Psoas muscle (tissue), 8 donors: ENCODE measurements around the gene TRAF3. TPM values are rescaled to one million over a fixed set of nuclear protein-coding genes. Genes with fewer than 3 reads are reported as not detected.
A peak's percentile ranks its signal among the peaks of the same experiment; 100 is the strongest.

Experiments used
- ATAC-seq, 4 donors: fragments of 200-7000 bp; cut with Tn5 transposase; one replicate each; pipeline ENCODE4 v1.9.1; 2020; ENCODE audit warnings: moderate library complexity in 3 of 4, mild to moderate bottlenecking in 2 of 4
- DNase-seq, 2 donors: peaks; one replicate each; pipeline ENCODE4 v3.0.0-alpha.2; 2020
- H3K27ac ChIP-seq: fragments of 200-600 bp; one replicate; pipeline ENCODE4 v1.8.0; 2022
- H3K27me3 ChIP-seq, 3 donors: fragments of 200-600 bp in 1 of 3; one replicate each; pipeline versions ENCODE4 v1.6.1 to v1.8.0; 2013 to 2022; ENCODE audit warnings: low read length in 2 of 3, mild to moderate bottlenecking in 2 of 3, moderate library complexity in 1 of 3; ENCODE audit not compliant: insufficient read depth in 3 of 3
- H3K36me3 ChIP-seq, 2 donors: fragments of 200-600 bp in 1 of 2; one replicate each; pipeline versions ENCODE4 v1.6.1 to v1.8.0; 2013 to 2022; ENCODE audit warnings: low read depth in 1 of 2, mild to moderate bottlenecking in 1 of 2, moderate library complexity in 1 of 2; ENCODE audit not compliant: insufficient read depth in 1 of 2
- H3K4me1 ChIP-seq: fragments of 200-600 bp; one replicate; pipeline ENCODE4 v1.8.0; 2022
- H3K4me3 ChIP-seq: fragments of 200-600 bp; one replicate; pipeline ENCODE4 v1.8.0; 2022; ENCODE audit warnings: mild to moderate bottlenecking
- H3K9me3 ChIP-seq: fragments of 200-600 bp; one replicate; pipeline ENCODE4 v1.8.0; 2022
- WGBS, 3 donors: extraction: QIAGEN DNeasy Blood & Tissue Kit; methylation state at CpG; one replicate each; pipeline versions ENCODE4 v1.1.6 to v1.1.7; 2013; 5-methylcytosine and 5-hydroxymethylcytosine counted together
- intact Hi-C, 2 donors: fragments of 100-400 bp; cut with DNase I; formaldehyde crosslinking; loops; one replicate each; pipeline versions ENCODE4 v1.11.0 to v1.14.2; 2022
- polyA plus RNA-seq, 3 donors: library from polyadenylated mRNA; stranded (reverse); fragments of 200-250 nt; gene quantifications; one replicate each; pipeline ENCODE4 v1.2.3, GENCODE V29; 2013
- total RNA-seq, 4 donors: library from RNA; stranded (reverse); fragmentation: NEBNext Ultra II Directional in 2 of 4; extraction: Animal tissue kit (Norgen Biotek cat#: 25700) in 2 of 4; gene quantifications; one replicate each; pipeline versions ENCODE4 v1.2.1 to v1.2.4, GENCODE V29; 2021 to 2023
- TF ChIP-seq, protein P1 (sequence below): fragments of 200-600 bp; IDR thresholded peaks from one replicate; pipeline ENCODE4 v1.8.0; 2022; ENCODE audit warnings: antibody characterized with exemption
- donor health status: healthy with polysubstance abuse.
- donor health status: DM: no; HTN: no; CAD: no; lungs with moderate emphysema.
- donor health status: Bipolar disorder and iron deficiency.
- donor health status: healthy.
- donor health status: DM: yes; HTN: yes; CAD: no.
- donor health status: DM: no; HTN: no; CAD: no.
- donor health status: DM: no; HTN: no; CAD: no.
- donor health status: DM: yes; HTN: yes; CAD: no.

The TRAF3 gene
- total and polyA plus RNA-seq, 7 donors: 3.3 to 16.3 (median 8.1) TPM

DNA sequence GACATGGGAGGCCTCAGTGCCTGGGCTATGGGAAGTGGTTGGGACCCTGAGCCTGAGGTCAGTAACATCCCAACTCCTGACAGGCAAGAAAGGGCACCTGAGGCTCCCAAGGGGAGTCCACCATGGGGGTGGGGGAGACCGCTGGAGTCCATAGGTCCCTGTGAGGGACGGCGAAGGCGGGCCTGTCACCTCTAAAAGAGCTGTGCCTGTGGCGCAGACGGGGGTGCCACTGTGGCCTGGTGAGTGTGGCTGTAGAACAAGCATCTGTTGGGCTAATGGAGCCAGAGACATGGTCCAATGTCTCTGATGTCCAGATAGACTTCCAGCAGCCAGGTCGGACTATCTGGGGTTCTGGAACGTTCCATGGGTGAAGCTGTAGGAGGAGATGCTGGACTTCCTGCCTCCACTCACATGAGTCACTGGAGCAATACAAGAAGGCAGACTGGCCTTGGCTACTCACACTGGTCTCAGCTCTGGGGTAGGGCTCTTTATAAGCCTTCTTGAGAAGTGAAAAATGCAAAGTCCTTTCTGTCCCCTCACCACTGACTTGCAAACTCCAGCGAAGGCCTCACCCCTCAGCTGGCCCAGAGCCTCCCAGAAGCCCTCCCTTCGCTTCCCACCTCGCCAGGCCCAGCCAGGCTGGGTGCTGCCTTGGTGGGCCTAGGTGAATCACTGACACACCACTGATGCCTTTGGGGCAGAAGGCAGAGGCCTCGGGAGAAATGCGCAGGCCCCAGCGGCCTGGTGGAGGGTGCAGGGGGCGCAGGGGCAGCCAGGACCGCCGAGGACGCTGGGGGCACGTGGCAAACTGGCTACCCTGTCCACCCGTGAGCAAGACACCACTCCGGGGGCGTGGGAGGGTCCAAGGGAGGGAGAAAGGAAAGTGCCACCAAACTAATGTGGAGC is 1.1 kb upstream of the TRAF3 start:
- H3K4me3 ChIP-seq: peak overlapping the region; percentile 47
- intact Hi-C loops: loop anchor here (2.0 to 10.0 kb wide), 2 partner anchors 139 to 143 kb away; no protein-coding TSS in a partner anchor
- DNase-seq (peak in 1 of 2 donors; percentile 23), ATAC-seq (peak; percentile 52 to 62 (median 57))
- peak overlapping the region; percentile 76 for H3K27ac ChIP-seq
- TF ChIP-seq, protein P1, sequence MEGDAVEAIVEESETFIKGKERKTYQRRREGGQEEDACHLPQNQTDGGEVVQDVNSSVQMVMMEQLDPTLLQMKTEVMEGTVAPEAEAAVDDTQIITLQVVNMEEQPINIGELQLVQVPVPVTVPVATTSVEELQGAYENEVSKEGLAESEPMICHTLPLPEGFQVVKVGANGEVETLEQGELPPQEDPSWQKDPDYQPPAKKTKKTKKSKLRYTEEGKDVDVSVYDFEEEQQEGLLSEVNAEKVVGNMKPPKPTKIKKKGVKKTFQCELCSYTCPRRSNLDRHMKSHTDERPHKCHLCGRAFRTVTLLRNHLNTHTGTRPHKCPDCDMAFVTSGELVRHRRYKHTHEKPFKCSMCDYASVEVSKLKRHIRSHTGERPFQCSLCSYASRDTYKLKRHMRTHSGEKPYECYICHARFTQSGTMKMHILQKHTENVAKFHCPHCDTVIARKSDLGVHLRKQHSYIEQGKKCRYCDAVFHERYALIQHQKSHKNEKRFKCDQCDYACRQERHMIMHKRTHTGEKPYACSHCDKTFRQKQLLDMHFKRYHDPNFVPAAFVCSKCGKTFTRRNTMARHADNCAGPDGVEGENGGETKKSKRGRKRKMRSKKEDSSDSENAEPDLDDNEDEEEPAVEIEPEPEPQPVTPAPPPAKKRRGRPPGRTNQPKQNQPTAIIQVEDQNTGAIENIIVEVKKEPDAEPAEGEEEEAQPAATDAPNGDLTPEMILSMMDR: no peak
- H3K4me1 ChIP-seq: peaks cover 12% of the 10 kb centered on the region
- no peaks in the 10 kb centered on the region for H3K27me3 ChIP-seq
- no peaks in the 10 kb centered on the region for H3K36me3 ChIP-seq
- H3K9me3 ChIP-seq: no peaks in the 10 kb centered on the region
- WGBS, 3 donors: 81 to 87% (median 82%) methylated on average over 22 of the region's 22 CpGs

DNA sequence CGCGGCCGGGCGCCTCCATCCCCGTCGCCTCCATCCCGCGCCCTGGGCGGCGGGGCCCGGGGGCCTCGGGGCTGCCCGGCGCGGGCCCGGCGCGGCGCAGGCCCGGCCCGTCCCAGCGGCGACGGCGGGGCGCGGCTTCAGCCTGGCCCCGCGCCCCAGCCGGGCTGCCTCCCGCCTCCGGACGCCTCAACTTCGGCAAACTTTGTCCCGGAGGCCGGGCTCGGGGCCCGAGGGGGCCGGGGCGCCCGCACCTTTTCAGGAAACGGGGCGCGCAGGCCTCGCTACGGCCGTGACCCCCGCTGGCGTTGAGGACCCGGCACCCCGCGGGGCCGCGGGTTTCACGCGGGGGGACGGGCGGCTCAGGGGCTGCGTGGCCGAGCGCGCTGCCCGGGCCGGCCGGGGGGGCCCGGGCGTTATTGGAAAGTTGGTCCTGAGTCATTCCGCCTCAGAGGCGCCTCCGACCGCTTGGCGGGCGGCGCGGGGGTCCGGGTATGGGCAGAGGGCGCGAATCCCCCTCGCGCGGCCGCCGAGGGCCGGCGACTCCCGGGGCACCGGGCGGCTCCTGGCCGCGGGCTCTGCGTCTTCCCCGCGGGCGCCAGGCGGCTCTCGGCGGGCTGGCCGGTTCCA is 575 bp downstream of the TRAF3 start:
- TF ChIP-seq, protein P1: no peak
- intact Hi-C loops: loop anchor here (2.0 to 10.0 kb wide), 2 partner anchors 137 to 141 kb away; no protein-coding TSS in a partner anchor
- no peaks in the 10 kb centered on the region for H3K36me3 ChIP-seq
- H3K4me3 ChIP-seq: peak overlapping the region; percentile 84
- H3K4me1 ChIP-seq: peaks cover 12% of the 10 kb centered on the region
- peak overlapping the region; percentile 79 for H3K27ac ChIP-seq
- ATAC-seq (peak; percentile 28 to 50 (median 46)), DNase-seq (peak in 1 of 2 donors; percentile 28)
- no peaks in the 10 kb centered on the region for H3K27me3 ChIP-seq
- H3K9me3 ChIP-seq: no peaks in the 10 kb centered on the region
- 0 to 1% (median 1%) methylated on average over 46 to 98 of the region's 98 CpGs for WGBS, 3 donors

DNA sequence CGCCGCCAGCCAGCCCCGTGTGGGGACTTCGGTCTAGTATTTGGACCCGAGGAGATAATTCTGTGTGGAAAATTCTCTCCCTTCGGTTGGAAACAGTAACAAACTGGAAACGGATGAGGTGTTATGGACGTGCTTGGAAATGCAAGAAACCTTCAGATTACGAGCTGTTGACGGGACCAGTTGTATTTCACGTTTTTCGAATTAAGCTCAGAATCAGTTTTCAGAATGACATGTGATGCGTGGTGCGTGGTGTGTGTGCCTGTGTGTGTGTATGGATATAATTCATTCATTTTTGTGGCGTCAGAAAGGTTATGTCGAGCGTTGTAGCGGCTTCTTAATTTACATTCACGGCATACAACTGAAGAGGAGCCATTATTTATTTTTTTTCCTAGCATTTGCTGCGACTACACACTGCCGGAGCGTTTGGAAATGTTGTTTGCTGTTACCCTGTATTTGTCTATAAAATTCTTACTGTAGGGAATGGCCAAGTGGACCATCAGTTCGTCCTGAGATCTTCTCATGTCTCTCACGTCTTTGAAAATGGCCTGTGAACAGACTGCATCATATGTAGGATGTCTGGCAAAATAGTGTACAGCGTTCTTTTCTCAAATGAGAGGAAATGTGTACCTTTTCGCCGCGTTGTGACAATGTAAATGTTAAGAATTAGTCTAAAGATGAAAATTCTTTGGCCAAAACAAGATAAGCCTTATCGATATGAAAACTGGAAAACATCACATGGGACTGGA is 1.3 kb downstream of the TRAF3 start:
- peak overlapping the region; percentile 79 for H3K27ac ChIP-seq
- intact Hi-C loops: loop anchor here in 1 of 2 donors (10.0 kb wide), 1 partner anchor 136 kb away; no protein-coding TSS in a partner anchor
- 12 to 16% (median 13%) methylated on average over 29 of the region's 29 CpGs for WGBS, 3 donors

DNA sequence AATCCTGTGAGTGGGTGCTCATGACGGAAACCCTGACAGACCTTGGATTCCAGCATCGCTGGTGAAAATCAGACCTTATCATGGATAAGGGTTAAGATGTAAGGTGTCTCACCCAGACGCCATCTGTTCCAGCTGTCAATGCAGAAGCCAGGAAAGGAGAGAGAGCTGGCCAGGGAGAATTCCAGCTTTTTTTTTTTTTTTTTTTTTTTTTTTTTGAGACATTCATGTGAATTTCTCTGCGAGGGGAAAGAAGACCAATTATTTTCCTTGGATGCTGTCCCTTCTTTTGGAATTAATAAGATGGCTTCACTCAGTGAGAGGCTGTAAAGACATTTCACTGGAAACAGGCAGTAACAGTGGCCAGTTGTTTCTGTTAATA is 1.8 kb downstream of the TRAF3 start:
- TF ChIP-seq, protein P1: no peak
- ATAC-seq (no peak), DNase-seq (no peak)
- no peak overlapping the region for H3K4me3 ChIP-seq
- peaks cover 12% of the 10 kb centered on the region for H3K4me1 ChIP-seq
- intact Hi-C loops: loop anchor here in 1 of 2 donors (10.0 kb wide), 1 partner anchor 136 kb away; no protein-coding TSS in a partner anchor
- H3K36me3 ChIP-seq: no peaks in the 10 kb centered on the region
- no peaks in the 10 kb centered on the region for H3K9me3 ChIP-seq
- H3K27me3 ChIP-seq: no peaks in the 10 kb centered on the region
- 49 to 60% (median 52%) methylated on average over 4 of the region's 4 CpGs for WGBS, 3 donors
- no peak overlapping the region for H3K27ac ChIP-seq

More for the DNA sequence above, 1.3 kb downstream of the TRAF3 start:
- H3K9me3 ChIP-seq: no peaks in the 10 kb centered on the region
- TF ChIP-seq, protein P1: no peak
- no peaks in the 10 kb centered on the region for H3K27me3 ChIP-seq
- peaks cover 12% of the 10 kb centered on the region for H3K4me1 ChIP-seq
- DNase-seq (no peak), ATAC-seq (no peak)
- peak overlapping the region; percentile 84 for H3K4me3 ChIP-seq
- no peaks in the 10 kb centered on the region for H3K36me3 ChIP-seq
